Measurements from ENCODE around the gene EDC3. TPM values are rescaled to one million over a fixed set of nuclear protein-coding genes. Genes with fewer than 3 reads are reported as not detected.

EDC3 gene
- 8.1 and 15.2 TPM in 2 replicates for total RNA-seq

GRCh38 chr15:74695597-74696397 is at the start of gene EDC3:
Gene EDC3 (minus strand): TSS chr15:74696024. CDS start chr15:74675124, 20,900 bp downstream.

GRCh38 chr15:74725225-74725774 is 29.5 kb upstream of the EDC3 start, which contains the start of gene CYP1A1:
Gene CYP1A1 (minus strand): TSS chr15:74725528. CDS start chr15:74723097, 2,431 bp downstream.

GRCh38 chr15:74615508-74616365 is 80.1 kb downstream of the EDC3 start, which contains the start of gene CLK3:
Gene CLK3 (plus strand): TSS chr15:74615836. CDS start chr15:74619197, 3,361 bp downstream.

Other genes with a start within 250 kb of the EDC3 start
- 48.2 and 65.0 TPM in 2 replicates for gene UBL7, start 234.9 kb downstream of the EDC3 start, total RNA-seq
- gene ARID3B, start 154.8 kb downstream of the EDC3 start, total RNA-seq, result 3.2 and 8.3 TPM in 2 replicates
- gene CLK3, start 80.2 kb downstream of the EDC3 start, total RNA-seq, result 64.7 and 70.5 TPM in 2 replicates
- gene CYP1A1, start 29.5 kb upstream of the EDC3 start, total RNA-seq, result 8.0 and 10.3 TPM in 2 replicates
- not detected in 2 replicates for gene CYP1A2, start 52.8 kb upstream of the EDC3 start, total RNA-seq
- gene CSK, start 86.1 kb upstream of the EDC3 start, total RNA-seq, result 22.9 and 41.9 TPM in 2 replicates
- not detected in 2 replicates for gene LMAN1L, start 116.8 kb upstream of the EDC3 start, total RNA-seq
- gene CPLX3, start 130.6 kb upstream of the EDC3 start, total RNA-seq, result not detected in 2 replicates
- 25.1 and 25.2 TPM in 2 replicates for gene ULK3, start 147.1 kb upstream of the EDC3 start, total RNA-seq
- gene SCAMP2, start 177.3 kb upstream of the EDC3 start, total RNA-seq, result 50.1 and 89.9 TPM in 2 replicates
- 77.2 and 84.7 TPM in 2 replicates for gene MPI, start 194.0 kb upstream of the EDC3 start, total RNA-seq
- 25.5 and 26.7 TPM in 2 replicates for gene FAM219B, start 210.8 kb upstream of the EDC3 start, total RNA-seq
- gene COX5A, start 242.0 kb upstream of the EDC3 start, total RNA-seq, result 188 and 227 TPM in 2 replicates

Measured in airway epithelial cell (primary cell).